ENCODE measurements around the gene JRKL. TPM values are rescaled to one million over a fixed set of nuclear protein-coding genes. Genes with fewer than 3 reads are reported as not detected.
A peak's percentile ranks its signal among the peaks of the same experiment; 100 is the strongest.
"Not testable (repeated sequence)": the region's sequence is repeated elsewhere in the genome, so short reads cannot be mapped to it uniquely, and the experiment has no call there.

Gene JRKL
- total and polyA plus RNA-seq, 2 of the 13 experiments (the other 11 are each of a cell fraction or from before 2014, with no cell fraction given) = 3.2 to 4.5 TPM

- BruUV-seq (replicated peaks); H3K4me2 ChIP-seq (ENCODE audit: low read depth, low read length); intact Hi-C loops (cut with micrococcal nuclease; ENCODE audit: unreplicated experiment); H3K9ac ChIP-seq (ENCODE audit: insufficient read depth, low read depth, low read length); H2AFZ ChIP-seq (ENCODE audit: low read length); CTCF ChIA-PET (ENCODE audit: low intra/inter-chr PET ratio, low total read pairs); H3K27me3 ChIP-seq (ENCODE audit: control insufficient read depth in 1 of 2, insufficient read depth in 2 of 2, low read length in 2 of 2); POLR2A ChIA-PET; H4K20me1 ChIP-seq (ENCODE audit: insufficient read depth, low read length); H3K27ac ChIP-seq (ENCODE audit: extremely low read length, insufficient read depth, low read length); H3K79me2 ChIP-seq (ENCODE audit: insufficient read depth, low read length); FAIRE-seq; in situ Hi-C loops (cut with HindIII; ENCODE audit: extremely low pct_ligation_motif_present, low pct_unique_long_range_greater_than_20kb); H3K36me3 ChIP-seq (replicated peaks in 1 of 2; ENCODE audit: control insufficient read depth in 1 of 2, insufficient read depth in 2 of 2, low read length in 2 of 2); H3K4me3 ChIP-seq (replicated peaks in 1 of 3; ENCODE audit: insufficient read depth in 1 of 3, low read depth in 2 of 3, low read length in 3 of 3); H3K9me3 ChIP-seq (ENCODE audit: low read length); ATAC-seq; DNase-seq (ENCODE audit: low spot score): not testable (repeated sequence)
- peaks cover 26% of the 10 kb centered on the region for H3K4me1 ChIP-seq (ENCODE audit: insufficient read depth, low read length)
- TF ChIP-seq HOXA3 (CRISPR knock-in tag; IDR thresholded peaks at IDR 0.05) = peak; percentile 10; the same call in 1 of the 2 replicates
- WGBS (ENCODE audit: low lambda C conversion rate) = 76% methylated on average over 18 of the region's 18 CpGs
These were observed 21.6 kb downstream of the JRKL start for GRCh38 chr11:96411412-96411811.

- ChIA-PET POLR2A (interaction anchor here (1.8 kb wide), 1 partner anchor 23 kb away, joined by 10 read pairs; the partner anchor contains the start of genes CCDC82 and JRKL), CTCF (ENCODE audit: low intra/inter-chr PET ratio, low total read pairs) (no interaction called here)
- intact Hi-C loops (cut with micrococcal nuclease; ENCODE audit: unreplicated experiment) = no loop called here
- H3K27ac ChIP-seq (ENCODE audit: extremely low read length, insufficient read depth, low read length) = no peak overlapping the region
- 0% methylated on average over 1 of the region's 1 CpG for WGBS (ENCODE audit: low lambda C conversion rate)
- H2AFZ ChIP-seq (ENCODE audit: low read length) = peak overlapping the region; percentile 89
- H4K20me1 ChIP-seq (ENCODE audit: insufficient read depth, low read length) = no peaks in the 10 kb centered on the region
- peak; percentile 12 for DNase-seq (ENCODE audit: low spot score)
- no TSS peak for BruUV-seq (replicated peaks)
- H3K4me1 ChIP-seq (ENCODE audit: insufficient read depth, low read length) = peaks cover 26% of the 10 kb centered on the region
- no peak for FAIRE-seq
- no peaks in the 10 kb centered on the region for H3K79me2 ChIP-seq (ENCODE audit: insufficient read depth, low read length)
- no peaks in the 10 kb centered on the region for H3K27me3 ChIP-seq (ENCODE audit: control insufficient read depth in 1 of 2, insufficient read depth in 2 of 2, low read length in 2 of 2)
- H3K4me3 ChIP-seq (replicated peaks in 1 of 3; ENCODE audit: insufficient read depth in 1 of 3, low read depth in 2 of 3, low read length in 3 of 3) = peak overlapping the region in 1 of 3 experiments; percentile 36; a peak in 2 of 6 replicates
- H3K36me3 ChIP-seq (replicated peaks in 1 of 2; ENCODE audit: control insufficient read depth in 1 of 2, insufficient read depth in 2 of 2, low read length in 2 of 2) = no peaks in the 10 kb centered on the region
- peak; percentile 92 for ATAC-seq
- in situ Hi-C loops (cut with HindIII; ENCODE audit: extremely low pct_ligation_motif_present, low pct_unique_long_range_greater_than_20kb) = no loop called here
- no peaks in the 10 kb centered on the region for H3K9me3 ChIP-seq (ENCODE audit: low read length)
- H3K4me2 ChIP-seq (ENCODE audit: low read depth, low read length) = peak overlapping the region; percentile 66
- H3K9ac ChIP-seq (ENCODE audit: insufficient read depth, low read depth, low read length) = peak overlapping the region; percentile 12
- no peak for TF ChIP-seq KMT2A (CRISPR knock-in tag; IDR thresholded peaks at IDR 0.05)
- 0 out of 2 replicates have a peak, but pooled peaks have one; percentile 33 for TF ChIP-seq YEATS4 (CRISPR knock-in tag; IDR thresholded peaks at IDR 0.05; ENCODE audit: borderline replicate concordance)
- TF ChIP-seq MZF1 (CRISPR knock-in tag; IDR thresholded peaks at IDR 0.05; ENCODE audit: borderline replicate concordance) = no peak
- no peak for TF ChIP-seq ZNF382 (CRISPR knock-in tag; IDR thresholded peaks at IDR 0.05; ENCODE audit: borderline replicate concordance)
- TF ChIP-seq BCL6 (CRISPR knock-in tag; IDR thresholded peaks at IDR 0.05) = 0 out of 2 replicates have a peak, but pooled peaks have one; percentile 6
- peak; percentile 33 for TF ChIP-seq TEAD3 (CRISPR knock-in tag; optimal IDR thresholded peaks at IDR 0.05; ENCODE audit: borderline replicate concordance)
- TF ChIP-seq ZFP1 (CRISPR knock-in tag; IDR thresholded peaks at IDR 0.05) = no peak
- TF ChIP-seq ZNF543 (CRISPR knock-in tag; IDR thresholded peaks at IDR 0.05) = 0 out of 2 replicates have a peak, but pooled peaks have one; percentile 33
- peak; percentile 72 for TF ChIP-seq ZNF362 (CRISPR knock-in tag; IDR thresholded peaks at IDR 0.05; ENCODE audit: borderline replicate concordance)
- TF ChIP-seq, protein P1, sequence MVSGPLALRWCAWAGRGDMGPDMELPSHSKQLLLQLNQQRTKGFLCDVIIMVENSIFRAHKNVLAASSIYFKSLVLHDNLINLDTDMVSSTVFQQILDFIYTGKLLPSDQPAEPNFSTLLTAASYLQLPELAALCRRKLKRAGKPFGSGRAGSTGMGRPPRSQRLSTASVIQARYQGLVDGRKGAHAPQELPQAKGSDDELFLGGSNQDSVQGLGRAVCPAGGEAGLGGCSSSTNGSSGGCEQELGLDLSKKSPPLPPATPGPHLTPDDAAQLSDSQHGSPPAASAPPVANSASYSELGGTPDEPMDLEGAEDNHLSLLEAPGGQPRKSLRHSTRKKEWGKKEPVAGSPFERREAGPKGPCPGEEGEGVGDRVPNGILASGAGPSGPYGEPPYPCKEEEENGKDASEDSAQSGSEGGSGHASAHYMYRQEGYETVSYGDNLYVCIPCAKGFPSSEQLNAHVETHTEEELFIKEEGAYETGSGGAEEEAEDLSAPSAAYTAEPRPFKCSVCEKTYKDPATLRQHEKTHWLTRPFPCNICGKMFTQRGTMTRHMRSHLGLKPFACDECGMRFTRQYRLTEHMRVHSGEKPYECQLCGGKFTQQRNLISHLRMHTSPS (CRISPR knock-in tag; IDR thresholded peaks at IDR 0.05; ENCODE audit: low read depth) = peak; percentile 72; the same call in 1 of the 2 replicates
- peak; percentile 14; the same call in 1 of the 2 replicates for TF ChIP-seq ZNF292 (CRISPR knock-in tag; IDR thresholded peaks at IDR 0.05; ENCODE audit: borderline replicate concordance, low read depth)
- no peak for TF ChIP-seq ZNF577 (CRISPR knock-in tag; IDR thresholded peaks at IDR 0.05; ENCODE audit: borderline replicate concordance, low read depth)
These were observed 23.1 kb downstream of the JRKL start for GRCh38 chr11:96412761-96413381.

All from HepG2 (cell line).